NCI-H526 treated with DMSO at 0.1 percent for 48 hours (cell line): ENCODE results near the gene TSC2.
"Not testable (repeated sequence)": the region's sequence is repeated elsewhere in the genome, so short reads cannot be mapped to it uniquely, and the experiment has no call there.

ENCODE experiments used
- DNase-seq: peaks from one replicate; lab custom pipeline; 2025; lab: John Stamatoyannopoulos, UW

TSC2 gene

GRCh38 chr16:2086106-2086742 is 38.4 kb downstream of the TSC2 start:
- no peak for DNase-seq

GRCh38 chr16:2086812-2087747 is 39.3 kb downstream of the TSC2 start:
- DNase-seq, result no peak

- no peak for DNase-seq
These were observed 40.2 kb downstream of the TSC2 start for GRCh38 chr16:2087748-2088631.

- no peak for DNase-seq
These were observed 41.1 kb downstream of the TSC2 start for GRCh38 chr16:2088759-2089358.

- DNase-seq, result no peak
These were observed 42.1 kb downstream of the TSC2 start for GRCh38 chr16:2089706-2090480.

- no peak for DNase-seq
These were observed 42.6 kb downstream of the TSC2 start for GRCh38 chr16:2090481-2090776.

- DNase-seq, result peak; percentile 47
These were observed 43.2 kb downstream of the TSC2 start for GRCh38 chr16:2090777-2091546.

- DNase-seq, result no peak
These were observed 43.9 kb downstream of the TSC2 start for GRCh38 chr16:2091547-2092255.

- no peak for DNase-seq
These were observed 44.5 kb downstream of the TSC2 start for GRCh38 chr16:2092256-2092620.

GRCh38 chr16:2092866-2093265 is 45.1 kb downstream of the TSC2 start:
- DNase-seq, result no peak

- DNase-seq, result no peak
These were observed 46.0 kb downstream of the TSC2 start for GRCh38 chr16:2093793-2094192.

- DNase-seq, result no peak
These were observed 47.6 kb downstream of the TSC2 start for GRCh38 chr16:2095315-2095853.

- DNase-seq, result no peak
These were observed 48.3 kb downstream of the TSC2 start for GRCh38 chr16:2095918-2096582.

GRCh38 chr16:2096853-2097595 is 49.2 kb downstream of the TSC2 start:
- DNase-seq, result no peak

GRCh38 chr16:2097689-2098088 is 49.9 kb downstream of the TSC2 start:
- not testable (repeated sequence) for DNase-seq

GRCh38 chr16:2101581-2101980 is 53.8 kb downstream of the TSC2 start:
- not testable (repeated sequence) for DNase-seq

- no peak for DNase-seq
These were observed 54.7 kb downstream of the TSC2 start for GRCh38 chr16:2102471-2102870.

- not testable (repeated sequence) for DNase-seq
These were observed 56.7 kb downstream of the TSC2 start for GRCh38 chr16:2104464-2104863.
